ENCODE results near the gene AGXT.

DNA sequence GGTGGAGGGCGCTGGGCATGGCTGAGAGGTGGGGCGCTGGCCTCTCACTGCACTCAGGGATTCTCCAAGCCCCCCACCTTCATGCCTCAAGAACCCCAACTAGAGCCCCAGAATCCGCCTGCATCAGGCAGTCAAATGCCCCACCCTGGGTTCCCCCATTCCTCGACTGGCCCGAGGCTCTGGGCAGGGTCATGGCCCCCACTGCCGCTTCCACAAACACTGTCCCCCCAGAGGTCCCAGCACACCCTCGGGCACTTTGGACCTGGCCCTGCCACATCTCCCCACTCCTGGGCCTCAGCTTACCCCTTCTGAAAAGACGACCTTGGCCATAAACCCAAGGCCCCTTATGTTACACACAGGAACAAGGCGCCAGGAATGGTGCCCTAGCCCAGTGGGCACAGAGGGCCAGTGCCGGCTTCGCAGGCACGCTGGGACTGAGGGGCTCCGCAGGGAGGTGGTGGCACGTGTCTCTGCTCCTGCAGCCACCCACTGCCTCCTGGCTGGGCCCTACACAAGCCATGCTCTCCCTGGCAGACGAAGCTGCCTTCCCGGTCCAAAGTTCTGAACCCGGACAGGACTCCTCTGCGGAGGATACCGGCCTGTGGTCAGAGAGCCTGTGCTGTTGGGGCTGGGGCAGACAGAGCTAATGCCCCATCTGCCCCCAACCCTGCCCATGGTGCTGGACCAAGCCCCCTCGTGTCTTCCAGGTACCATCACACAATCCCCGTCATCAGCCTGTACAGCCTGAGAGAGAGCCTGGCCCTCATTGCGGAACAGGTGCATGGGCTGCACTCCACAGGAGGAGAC lies 6.8 kb downstream of the AGXT start:
- TF ChIP-seq TARDBP (IDR thresholded peaks at IDR 0.05) = no peak
- TF ChIP-seq FOXM1 (IDR thresholded peaks at IDR 0.05; ENCODE audit: borderline replicate concordance) = no peak
- no peak for TF ChIP-seq SP1 (IDR thresholded peaks at IDR 0.05)
- no peak for TF ChIP-seq HDGF (IDR thresholded peaks at IDR 0.05; ENCODE audit: borderline replicate concordance)
- TF ChIP-seq ZNF384 (IDR thresholded peaks at IDR 0.05) = no peak
- TF ChIP-seq SUZ12 (IDR thresholded peaks at IDR 0.05) = no peak
- TF ChIP-seq L3MBTL2 (conservative IDR thresholded peaks at IDR 0.05) = no peak
- TF ChIP-seq LEF1 (IDR thresholded peaks at IDR 0.05; ENCODE audit: borderline replicate concordance) = no peak
- TF ChIP-seq, protein P1, sequence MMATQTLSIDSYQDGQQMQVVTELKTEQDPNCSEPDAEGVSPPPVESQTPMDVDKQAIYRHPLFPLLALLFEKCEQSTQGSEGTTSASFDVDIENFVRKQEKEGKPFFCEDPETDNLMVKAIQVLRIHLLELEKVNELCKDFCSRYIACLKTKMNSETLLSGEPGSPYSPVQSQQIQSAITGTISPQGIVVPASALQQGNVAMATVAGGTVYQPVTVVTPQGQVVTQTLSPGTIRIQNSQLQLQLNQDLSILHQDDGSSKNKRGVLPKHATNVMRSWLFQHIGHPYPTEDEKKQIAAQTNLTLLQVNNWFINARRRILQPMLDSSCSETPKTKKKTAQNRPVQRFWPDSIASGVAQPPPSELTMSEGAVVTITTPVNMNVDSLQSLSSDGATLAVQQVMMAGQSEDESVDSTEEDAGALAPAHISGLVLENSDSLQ (IDR thresholded peaks at IDR 0.05) = no peak
- TF ChIP-seq FOXK2 (IDR thresholded peaks at IDR 0.05) = no peak
- no peak for TF ChIP-seq ARNT (IDR thresholded peaks at IDR 0.05)
- no peak for TF ChIP-seq BHLHE40 (IDR thresholded peaks at IDR 0.05; ENCODE audit: borderline replicate concordance)

Data from HEK293T (cell line).